Right hindlimb (tissue), 1 donor: Measurements from ENCODE around the gene GPSM1.

Experiments
- DNase-seq: peaks from one replicate; pipeline ENCODE4 v3.0.0-alpha.2; 2018

The GPSM1 gene

DNA sequence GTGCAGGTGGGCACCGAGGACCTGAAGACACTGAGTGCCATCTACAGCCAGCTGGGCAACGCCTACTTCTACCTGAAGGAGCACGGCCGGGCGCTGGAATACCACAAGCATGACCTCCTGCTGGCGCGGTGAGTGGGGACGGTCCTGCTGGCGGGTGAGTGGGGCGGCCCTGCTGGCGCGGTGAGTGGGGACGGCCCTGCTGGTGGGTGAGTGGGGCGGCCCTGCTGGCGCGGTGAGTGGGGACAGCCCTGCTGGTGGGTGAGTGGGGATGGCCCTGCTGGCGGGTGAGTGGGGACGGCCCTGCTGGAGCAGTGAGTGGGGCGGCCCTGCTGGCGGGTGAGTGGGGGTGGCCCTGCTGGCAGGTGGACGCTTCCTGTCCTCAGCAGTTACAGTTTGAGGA, 7.2 kb downstream of the GPSM1 start:
- no peak for DNase-seq

DNA sequence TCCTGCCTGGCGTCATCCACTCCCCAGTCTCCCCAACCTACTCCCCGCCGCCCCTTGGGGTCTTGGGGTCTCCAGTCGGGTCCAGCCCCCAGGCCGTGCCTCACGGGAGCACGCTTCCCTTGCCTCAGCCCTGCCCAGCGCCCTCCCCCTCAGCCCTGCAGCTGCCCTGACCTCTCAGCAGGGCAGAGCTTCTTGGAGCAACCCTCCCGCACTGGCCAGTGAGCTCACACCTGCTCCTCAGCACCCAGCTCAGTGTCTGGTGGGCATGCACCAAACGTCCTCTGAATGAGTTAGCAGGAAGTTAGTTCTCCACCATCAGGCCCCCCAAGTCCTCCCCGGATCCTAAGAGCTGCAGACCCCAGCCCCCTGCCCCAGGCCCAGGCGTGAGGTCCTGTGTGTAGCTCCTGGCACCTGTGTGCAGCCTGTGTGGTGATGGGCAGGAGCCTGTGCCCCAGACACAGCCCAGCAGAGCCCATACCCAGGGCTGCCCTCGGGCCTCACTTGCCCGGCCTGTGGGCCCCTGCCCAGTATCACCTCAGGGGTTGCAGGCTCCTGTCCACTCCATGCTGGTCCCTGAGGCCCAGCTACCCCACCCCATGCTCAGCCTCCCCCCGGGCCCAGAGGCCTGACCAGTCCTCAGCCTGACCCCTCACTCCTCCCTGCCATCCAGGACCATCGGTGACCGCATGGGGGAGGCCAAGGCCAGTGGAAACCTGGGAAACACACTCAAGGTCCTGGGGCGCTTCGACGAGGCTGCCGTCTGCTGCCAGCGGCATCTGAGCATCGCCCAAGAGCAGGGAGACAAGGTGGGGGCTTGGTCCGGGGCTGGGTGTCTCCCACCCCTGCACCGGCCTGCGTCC, 8.2 kb downstream of the GPSM1 start:
- DNase-seq = no peak

DNA sequence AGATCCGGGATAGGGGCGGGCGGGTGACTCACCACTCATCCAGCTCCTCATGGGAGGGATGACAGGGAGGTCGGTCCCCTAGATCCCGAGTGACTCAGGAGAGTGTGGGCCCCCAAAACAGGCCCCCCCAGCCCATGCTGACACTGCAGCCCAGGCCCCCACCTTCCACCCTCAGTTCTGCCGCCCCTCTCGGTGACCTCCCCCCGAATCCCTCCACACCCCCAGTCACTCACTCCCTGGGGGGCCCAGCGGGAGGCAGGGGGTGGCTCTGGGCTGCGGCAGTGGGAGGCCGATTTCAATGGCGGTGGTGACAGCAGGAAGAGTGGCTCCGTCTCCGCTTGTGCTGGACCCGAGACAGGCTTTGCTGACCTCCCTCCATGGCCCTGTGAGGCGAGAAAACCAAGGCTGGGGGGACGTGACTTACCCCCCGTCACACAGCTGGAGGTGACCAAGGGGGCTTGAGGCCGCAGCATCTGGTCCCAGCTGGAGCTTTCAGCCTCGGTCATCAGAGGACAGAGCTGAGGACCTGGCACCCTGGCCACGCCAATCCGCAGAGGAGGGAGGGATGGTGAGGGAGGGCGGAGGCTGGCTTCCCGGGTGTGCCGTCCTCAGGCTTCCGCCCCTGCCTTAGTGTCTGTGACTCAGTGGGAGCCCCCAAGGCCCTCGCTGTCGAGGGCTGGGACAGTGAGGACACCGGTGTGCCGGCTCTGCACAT, 9.0 kb downstream of the GPSM1 start:
- no peak for DNase-seq

DNA sequence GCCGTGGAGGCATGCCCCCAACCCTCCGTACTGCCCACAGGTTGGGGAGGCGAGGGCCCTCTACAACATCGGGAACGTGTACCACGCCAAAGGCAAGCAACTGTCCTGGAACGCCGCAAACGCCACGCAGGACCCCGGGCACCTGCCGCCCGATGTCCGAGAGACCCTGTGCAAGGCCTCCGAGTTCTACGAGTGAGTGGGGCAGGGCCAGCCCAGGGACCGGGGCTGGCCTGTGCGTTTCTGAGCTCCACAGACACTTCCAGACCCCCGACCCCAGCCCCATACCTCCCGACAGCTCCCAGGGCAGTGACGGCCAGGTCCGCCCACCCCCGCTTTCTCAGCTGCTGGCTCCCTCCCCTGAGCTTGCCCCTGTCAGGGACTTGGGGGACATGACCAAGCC, 9.5 kb downstream of the GPSM1 start:
- no peak for DNase-seq

DNA sequence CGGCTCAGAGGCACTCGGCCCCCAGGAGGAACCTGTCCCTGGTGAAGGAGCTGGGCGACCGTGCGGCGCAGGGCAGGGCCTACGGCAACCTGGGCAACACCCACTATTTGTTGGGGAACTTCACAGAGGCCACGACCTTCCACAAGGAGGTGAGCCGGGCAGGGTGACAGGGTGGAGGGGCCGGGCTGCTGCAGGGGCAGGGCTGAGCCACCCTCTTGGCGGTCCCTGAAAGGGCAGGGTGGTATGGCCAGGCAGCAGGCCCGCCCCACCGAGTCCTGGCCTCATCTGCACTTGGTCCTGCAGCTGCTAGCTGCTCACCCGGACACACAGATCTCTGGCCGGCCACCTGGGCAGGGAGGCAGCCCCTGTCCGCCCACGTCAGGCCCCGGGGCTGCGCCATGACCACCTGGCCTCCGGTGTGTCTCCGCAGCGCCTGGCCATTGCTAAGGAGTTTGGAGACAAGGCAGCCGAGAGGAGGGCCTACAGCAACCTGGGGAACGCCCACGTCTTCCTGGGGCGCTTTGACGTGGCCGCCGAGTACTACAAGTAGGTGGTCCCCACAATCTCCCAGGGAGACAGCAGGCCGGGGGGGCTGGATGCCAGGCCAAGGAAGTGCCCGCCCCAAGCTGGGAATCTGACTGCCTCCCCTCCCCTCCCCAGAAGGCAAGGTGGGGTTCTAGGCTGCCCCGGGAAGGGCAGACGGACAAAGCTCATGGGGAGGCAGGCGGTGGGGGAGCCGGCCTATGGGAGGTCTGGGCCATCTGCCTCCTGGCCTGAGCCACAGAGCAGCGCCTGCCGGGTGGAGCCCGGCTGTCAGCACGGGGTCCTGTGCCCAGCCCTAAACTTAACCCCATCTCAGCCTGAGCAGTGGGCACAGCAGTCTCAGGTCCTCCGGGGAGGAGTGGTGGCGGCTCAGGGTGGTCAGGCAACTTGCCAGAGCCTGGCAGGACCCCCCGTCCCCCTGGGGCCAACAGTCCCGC, 10.4 kb downstream of the GPSM1 start:
- DNase-seq = no peak

DNA sequence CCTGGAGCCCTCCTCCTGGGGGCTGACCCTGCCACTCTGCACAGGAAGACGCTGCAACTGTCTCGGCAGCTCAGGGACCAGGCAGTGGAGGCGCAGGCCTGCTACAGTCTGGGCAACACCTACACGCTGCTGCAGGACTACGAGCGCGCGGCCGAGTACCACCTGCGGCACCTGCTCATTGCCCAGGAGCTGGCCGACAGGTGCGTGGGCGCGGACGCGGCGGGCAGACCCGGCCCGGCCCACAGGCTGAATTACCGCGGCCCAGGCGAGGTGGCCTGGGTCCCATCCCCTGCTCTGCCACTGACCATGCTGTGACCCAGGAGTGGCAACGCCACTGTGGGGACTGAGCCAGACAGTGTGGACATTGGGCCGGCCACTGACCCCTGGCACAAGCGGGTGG, 11.2 kb downstream of the GPSM1 start:
- DNase-seq = no peak

DNA sequence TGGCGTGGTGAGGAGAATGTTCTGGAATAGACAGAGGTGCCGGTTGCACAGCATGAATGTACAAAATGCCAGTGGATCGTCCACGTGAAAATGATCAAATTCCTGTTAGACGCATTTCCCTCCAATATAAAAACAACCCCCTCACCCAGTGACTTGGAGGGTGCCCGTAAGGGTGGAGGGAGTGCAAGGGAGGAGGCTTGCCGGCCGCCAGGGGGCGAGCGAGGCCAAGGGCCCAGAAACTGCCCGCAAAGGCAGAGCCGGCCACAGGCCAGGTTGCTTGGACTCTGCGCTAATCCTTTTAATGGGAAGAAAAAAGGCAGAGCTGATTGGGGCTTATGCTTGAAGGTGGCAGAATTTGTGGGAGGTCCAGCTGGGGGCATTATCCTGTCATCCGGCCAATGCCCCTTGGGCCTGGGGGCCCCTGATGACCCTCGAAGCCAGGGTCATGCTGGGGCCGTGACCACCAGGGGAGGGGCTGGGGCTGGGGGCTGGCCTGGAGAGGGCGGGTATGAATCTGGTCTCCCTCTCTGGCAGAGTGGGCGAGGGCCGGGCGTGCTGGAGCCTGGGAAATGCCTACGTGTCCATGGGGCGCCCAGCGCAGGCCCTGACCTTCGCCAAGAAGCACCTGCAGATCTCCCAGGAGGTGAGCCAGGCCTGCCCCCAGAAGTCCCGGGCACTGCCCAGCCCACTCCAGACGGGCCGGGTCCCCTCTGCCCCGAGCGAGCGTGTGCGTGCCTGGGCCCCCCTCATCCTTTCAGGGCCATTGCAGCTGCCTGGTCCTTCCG, 12.0 kb downstream of the GPSM1 start:
- DNase-seq = no peak

DNA sequence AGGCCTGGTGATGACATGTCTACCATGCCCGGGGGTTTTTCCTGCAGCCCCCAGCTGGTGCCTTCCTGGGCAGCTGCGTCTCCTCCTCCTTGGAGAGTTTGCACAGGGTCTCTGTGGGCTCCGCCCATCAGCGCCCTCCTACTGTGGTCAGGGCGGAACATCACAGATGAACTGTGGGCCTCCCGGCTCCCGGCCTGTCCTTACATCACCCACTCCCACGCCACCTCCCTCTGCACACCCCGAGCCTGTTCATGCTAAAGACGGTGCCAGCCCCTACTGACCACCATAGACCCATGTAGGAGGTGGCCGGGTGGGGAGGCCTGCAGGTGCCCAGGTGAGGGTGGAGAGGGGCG, 12.6 kb downstream of the GPSM1 start:
- no peak for DNase-seq

DNA sequence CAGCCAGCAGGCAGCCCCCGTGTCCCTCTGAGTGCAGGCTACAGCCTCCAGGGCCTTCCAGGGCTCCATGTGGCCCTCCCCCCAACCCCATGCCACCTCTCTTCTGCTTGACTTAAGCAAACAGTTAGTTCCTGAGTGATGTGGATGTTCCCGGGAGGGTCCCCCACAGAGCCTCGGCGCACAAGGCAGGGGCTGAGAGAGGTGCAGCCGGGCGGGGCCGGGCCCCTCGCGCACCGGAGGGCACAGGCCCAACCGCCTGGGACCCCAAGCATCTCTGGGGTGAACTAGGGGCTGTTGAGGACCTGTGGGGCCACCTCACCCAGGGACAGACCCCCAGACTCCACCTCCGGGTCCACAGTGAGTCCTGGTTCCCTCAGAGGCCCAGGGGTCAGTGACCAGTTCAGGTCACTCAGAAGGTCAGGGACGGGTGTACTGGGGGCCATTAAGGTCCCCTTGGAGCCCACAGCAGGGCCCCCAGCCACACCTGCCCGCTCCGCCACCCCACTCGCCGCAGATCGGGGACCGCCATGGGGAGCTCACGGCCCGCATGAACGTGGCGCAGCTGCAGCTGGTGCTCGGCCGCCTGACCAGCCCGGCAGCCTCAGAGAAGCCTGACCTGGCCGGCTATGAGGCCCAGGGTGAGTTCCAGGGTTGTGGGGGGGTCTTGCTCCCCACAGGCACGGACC, 13.2 kb downstream of the GPSM1 start:
- DNase-seq = no peak

DNA sequence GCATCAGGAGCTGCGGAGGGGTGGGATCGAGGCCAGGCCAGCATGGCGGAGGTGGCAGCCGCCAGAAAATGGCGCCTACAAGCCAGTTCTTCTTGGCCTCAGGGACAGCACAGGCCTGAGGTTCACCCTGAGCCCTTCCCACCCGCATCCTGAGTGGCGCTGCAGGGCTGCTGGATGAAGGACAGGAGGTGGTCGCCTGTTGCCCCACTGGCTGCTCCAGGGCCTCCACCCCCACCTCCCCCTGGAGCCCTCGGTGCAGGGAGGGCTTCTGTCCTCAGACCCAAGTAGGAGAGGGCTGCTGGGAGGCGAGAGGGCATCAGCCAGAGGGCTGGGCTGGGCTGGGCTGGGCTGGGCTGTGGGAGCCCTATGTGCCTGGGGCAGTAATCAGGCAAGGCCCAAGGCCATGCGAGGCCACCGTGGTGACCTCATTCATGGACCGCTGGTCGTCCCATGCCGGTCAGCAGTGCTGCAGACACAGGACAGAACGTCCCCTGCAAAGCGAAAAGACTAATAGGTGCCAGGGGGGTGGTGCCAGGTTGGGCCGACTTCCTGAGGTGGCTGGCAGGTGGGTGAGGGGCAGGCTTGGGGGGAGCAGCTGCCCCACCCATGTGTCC, 13.8 kb downstream of the GPSM1 start:
- DNase-seq = no peak

DNA sequence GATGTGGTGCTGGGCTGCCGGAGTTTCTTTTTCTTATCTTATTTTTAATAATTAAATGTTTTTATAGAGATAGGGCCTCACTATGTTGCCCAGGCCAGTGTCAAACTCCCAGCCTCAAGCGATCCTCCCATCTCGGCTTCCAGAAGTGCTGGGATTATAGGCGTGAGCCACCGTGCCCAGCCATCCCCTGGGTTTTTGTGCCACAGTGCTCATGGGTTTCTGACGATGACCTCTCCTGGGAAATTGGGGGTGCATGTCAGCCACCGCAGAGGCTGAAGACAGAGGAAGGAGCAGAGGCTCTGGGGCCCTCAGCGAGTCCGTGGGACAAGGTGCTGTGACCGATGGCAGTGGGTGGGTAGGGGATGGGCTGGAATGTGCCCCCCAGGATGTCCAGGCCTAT, 14.4 kb downstream of the GPSM1 start:
- no peak for DNase-seq

DNA sequence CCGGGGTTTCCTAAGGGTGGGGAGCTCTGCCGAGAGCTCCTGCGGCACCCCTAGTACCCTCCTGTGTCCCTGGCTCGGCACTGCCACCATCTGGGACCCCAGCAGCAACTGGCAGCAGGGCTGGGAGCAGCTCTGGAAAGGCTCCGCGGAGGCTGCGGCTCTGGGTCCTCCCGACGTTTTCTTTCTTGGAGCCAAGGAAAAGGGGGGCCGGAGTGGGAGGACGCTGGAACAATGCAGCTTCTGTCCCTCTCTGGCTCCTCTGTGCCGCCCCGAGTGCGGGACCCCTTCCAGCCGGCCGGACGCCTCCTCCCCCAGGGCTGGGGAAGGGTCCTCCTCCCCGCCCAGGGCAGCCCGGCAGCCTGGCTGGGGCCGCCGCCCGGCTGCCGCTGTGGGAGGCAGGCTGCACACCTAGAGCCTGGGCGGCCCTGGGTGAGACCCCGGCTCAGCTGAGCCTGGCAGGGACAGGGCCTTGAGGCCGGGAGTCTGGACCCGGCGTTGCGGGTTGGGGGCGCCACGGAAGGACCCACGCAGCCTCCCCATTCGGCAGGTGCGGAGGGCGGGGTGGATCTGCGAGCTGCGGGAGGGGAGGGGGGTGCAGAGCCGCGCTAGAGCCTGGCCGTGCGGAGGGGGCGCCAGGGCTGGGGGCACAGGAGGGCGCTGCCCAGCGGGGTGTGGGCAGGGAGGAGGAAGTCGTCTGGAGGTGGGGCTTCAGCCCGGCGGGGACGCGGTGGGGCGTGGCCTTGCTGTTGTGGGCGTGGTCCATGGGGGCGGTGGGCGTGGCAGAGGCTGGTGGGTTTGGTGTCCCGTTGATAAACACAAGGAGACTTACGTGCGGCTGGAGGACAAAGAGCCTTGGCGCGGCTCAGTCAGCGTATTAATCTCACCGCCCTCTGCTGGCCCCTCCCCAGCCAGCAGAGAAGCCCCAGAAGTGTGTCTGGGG, 15.1 kb downstream of the GPSM1 start:
- peak; percentile 83 for DNase-seq

DNA sequence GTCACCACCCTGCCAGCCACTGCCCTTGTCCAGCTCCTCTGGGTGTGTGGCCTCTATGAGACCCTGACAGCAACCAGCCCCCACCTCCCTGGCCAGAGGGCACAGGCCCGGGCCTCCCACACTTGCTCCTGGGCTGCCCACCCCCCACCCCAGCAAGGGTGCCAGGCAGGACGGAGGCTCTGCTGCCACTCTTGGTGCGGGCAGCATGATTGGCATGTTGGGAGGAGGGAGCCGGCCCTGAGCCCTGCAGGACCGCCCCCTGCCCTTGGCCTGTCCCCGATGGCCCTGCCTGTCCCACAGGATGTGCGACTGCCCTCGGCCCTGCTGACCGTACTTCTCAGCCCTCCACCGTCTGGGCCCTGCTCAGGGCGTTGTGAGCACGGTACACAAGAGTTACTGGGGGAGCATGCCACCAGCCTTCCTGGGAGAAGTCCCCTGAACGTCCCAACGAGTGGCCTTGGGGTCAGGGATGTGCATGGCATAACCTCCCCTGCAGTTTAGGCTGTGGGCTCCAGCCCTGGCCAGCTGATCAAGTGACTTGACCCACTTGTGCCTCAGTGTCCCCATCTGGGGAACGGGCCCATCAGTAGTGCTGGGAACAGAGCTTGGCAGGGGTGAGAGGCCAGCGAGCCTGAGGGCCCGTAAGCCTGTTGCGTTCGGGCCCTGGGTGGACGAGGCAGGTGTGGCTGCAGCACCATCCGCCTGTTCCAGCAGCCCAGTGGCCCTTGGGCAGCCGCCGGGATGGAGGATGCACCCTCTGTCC, 16.0 kb downstream of the GPSM1 start:
- no peak for DNase-seq

DNA sequence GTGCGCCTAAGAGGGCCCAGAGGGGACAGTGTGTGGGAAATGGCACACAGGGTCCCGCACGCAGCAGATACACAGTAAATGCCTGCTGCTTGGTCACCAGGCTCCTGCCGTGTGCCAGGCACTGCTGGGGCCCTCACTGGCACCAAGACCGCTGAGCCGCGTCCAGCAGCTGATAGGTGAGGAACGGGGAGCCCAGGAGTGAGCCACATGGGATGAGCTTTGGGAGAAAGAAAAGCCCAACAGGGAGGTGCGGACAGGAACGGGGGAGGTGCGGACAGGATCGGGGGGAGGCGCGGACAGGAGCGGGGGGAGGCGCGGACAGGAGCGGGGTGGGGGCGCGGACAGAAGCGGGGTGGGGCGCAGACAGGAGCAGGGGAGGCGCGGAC, 16.5 kb downstream of the GPSM1 start:
- DNase-seq = no peak

DNA sequence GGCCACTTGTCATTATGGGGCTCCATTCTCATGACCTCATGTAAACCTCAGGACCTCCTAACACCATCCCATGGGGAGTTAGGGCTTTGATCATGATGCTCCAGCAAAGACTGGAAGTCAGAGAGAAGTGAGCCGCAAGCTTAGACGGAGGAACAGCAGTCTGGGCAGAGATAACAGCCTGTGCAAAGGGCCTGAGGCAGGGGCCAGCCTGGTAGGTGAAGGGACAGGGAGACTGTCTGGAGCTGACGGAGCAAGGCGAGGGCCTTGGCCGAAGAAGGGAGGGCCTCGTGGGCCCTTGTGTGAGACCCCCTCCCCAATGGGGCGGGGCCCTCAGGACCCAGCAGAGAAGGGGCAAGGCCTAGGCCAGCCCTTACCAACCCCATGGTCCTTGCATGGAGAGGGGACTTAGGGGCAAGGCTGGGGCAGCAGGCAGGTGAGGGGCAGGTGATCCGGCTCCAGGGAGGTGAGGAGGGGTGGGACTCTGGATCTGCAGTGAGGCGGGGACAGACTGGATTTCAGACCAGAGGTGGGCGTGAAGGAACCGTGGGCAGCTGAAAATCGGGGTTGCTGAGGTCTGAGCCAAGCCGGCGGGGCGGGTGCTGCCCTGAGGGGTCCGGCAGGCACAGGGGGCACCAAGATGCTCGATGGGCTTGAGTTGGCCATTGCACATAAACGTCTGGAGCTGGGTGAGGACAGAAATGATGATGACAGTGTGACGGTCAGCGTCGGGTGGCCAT, 17.4 kb downstream of the GPSM1 start:
- no peak for DNase-seq

DNA sequence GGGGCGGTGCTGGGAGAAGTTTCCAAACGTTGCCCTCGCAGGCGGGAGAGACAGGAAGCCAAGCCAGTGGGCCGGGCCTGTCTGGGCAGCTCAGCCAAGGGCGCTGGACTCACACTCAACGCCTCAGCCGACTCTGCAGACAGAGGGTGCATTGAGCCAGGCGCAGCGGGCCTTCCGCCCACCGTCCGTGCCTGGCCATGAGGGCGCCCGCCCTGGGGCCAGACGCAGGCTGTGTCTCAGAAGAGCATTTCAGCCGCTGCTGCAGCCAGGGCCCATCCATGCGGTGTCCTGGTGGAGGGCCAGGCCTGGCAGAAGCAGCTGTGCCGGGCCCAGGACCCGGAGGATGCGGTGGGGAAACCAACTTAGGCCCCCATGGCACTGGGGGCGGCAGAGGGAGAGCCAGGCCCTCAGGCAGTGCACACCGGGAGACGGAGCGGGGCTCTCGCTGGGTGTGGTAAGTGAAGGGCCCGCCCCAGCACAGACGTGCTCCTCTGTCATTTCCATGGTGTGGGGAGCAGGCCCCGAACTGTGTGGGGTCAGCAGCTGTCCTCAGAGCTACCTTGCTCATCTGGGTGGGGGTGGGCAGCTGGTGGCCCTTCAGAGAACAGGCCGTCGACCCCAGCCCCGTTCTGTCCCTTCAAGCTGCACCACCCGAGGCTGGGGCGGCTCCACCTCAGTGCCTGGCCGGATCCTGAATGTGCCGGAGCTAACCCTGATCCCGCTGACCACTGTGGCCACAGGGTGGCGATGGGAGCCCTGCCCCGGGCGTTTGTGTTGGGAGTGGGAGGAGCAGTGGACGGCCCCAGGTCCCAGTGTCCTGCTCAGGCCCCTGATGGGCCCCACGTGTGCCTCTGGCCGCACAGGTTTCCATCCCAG, 18.2 kb downstream of the GPSM1 start:
- DNase-seq = peak; percentile 76

DNA sequence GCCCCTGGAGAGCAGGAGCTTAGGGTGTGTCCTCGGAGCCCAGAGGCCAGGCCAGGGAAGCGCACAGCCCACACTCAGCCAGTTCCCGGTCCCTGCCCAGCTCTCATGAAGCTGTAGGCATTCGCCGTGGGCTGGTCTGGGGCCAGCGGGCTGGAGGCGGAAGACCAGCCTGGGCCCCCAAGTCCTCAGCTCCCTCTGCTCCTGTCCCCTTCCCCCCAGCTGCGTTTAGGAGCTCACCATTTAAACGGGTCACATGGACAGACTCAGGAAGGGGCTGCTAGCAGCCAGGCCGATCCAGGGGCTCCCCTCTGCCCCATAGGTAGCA, 18.8 kb downstream of the GPSM1 start:
- DNase-seq = no peak

DNA sequence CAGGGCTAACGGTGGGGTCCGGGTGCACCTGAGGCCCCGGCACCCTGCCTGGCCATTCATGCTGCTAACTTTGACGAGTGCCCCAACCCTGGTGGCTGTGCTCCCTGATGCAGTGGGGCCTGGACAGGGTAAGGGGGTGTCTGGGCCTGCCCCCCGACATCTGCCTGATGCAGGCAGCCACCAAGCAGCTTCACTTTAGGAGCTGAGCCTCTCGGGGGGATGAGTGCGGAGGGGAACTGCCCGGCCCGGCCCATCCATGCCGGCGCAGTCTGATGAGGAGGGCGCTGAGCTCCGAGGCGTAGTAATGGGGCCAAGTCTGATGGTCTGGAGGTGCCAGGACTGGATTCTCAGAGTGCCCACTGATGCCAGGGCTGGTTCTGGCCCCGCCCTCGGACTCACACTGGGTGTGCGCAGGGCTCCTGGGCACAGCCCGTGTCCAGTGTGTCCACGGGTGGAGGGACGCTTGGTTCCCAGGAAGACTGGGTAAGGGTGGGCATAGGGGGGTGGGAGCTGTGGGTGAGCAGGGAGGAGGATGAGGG, 19.7 kb downstream of the GPSM1 start:
- no peak for DNase-seq
